ACC112 (cell line): ENCODE results near the gene RAD51D.

Experiments used
- H2AFZ ChIP-seq: fragments of 200-600 bp; sonication (generic); one replicate; pipeline ENCODE4 v1.6.0; 2017; ENCODE audit warnings: antibody characterized with exemption, low read length; ENCODE audit not compliant: unreplicated experiment
- H3K27ac ChIP-seq: fragments of 200-600 bp; sonication (generic); 2 replicates; pipeline ENCODE4 v1.5.1; 2014; ENCODE audit warnings: low read depth, mild to moderate bottlenecking, antibody characterized with exemption, low read length, moderate library complexity
- H3K27me3 ChIP-seq: fragments of 200-600 bp; sonication (generic); 2 replicates; pipeline ENCODE4 v1.6.1; 2014; ENCODE audit warnings: mild to moderate bottlenecking, antibody characterized with exemption, low read length, moderate library complexity, mixed read lengths; ENCODE audit not compliant: insufficient read depth
- H3K36me3 ChIP-seq: fragments of 200-600 bp; sonication (generic); 2 replicates; pipeline ENCODE4 v1.6.1; 2016; ENCODE audit warnings: mild to moderate bottlenecking, antibody characterized with exemption, low read length, moderate library complexity, mixed read lengths; ENCODE audit not compliant: insufficient read depth
- H3K4me1 ChIP-seq: fragments of 200-600 bp; sonication (generic); one replicate; pipeline ENCODE4 v1.6.1; 2016; ENCODE audit warnings: low read length, mixed read lengths; ENCODE audit not compliant: insufficient read depth, unreplicated experiment, control insufficient read depth
- H3K4me3 ChIP-seq: fragments of 200-600 bp; sonication (generic); 2 replicates; pipeline ENCODE4 v1.5.1; 2014; ENCODE audit warnings: mild to moderate bottlenecking, low read depth, low read length
- H3K79me2 ChIP-seq: fragments of 200-600 bp; sonication (generic); one replicate; pipeline ENCODE4 v1.6.0; 2016; ENCODE audit warnings: low read length; ENCODE audit not compliant: control insufficient read depth, unreplicated experiment, insufficient read depth

Gene RAD51D

GRCh38 chr17:35082073-35082657 lies 37.5 kb downstream of the RAD51D start:
- Histone ChIP-seq H3K27ac (peak overlapping the region; percentile 60), H3K4me1 (peaks cover 65% of the 10 kb centered on the region), H3K4me3 (no peak overlapping the region), H3K27me3 (no peaks in the 10 kb centered on the region), H3K79me2 (peaks cover 82% of the 10 kb centered on the region), H3K36me3 (no peaks in the 10 kb centered on the region), H2AFZ (no peak overlapping the region)

DNA sequence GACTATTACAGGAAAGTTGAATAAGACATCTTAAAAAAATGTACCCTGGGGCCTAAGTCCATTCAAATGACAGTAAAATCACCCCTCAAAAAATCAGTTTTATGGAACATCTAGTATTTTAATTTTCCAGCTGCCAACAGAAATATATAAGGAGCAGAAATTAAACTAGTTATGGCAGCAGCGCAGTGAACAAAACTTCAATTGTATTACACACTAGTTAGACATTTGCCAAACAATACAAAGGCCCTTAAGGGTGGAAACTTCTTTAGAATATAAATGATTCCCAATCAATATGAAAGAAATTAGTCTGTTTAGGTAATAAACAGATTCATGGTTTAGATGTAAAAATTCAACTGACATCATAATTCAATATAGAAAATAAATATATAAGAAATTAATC lies 38.0 kb downstream of the RAD51D start:
- Histone ChIP-seq H3K4me3 (no peak overlapping the region), H3K27ac (0 out of 2 replicates have a peak overlapping the region, but pooled peaks have one; percentile 60), H3K4me1 (peaks cover 60% of the 10 kb centered on the region), H3K79me2 (peaks cover 79% of the 10 kb centered on the region), H3K27me3 (no peaks in the 10 kb centered on the region), H3K36me3 (no peaks in the 10 kb centered on the region), H2AFZ (no peak overlapping the region)

- Histone ChIP-seq H2AFZ (no peak overlapping the region), H3K4me3 (no peak overlapping the region), H3K36me3 (no peaks in the 10 kb centered on the region), H3K27me3 (no peaks in the 10 kb centered on the region), H3K4me1 (peaks cover 51% of the 10 kb centered on the region), H3K27ac (peak overlapping the region; percentile 12; the same call in 1 of the 2 replicates), H3K79me2 (peaks cover 70% of the 10 kb centered on the region)
Observed at GRCh38 chr17:35080536-35080935, 39.1 kb downstream of the RAD51D start.

DNA sequence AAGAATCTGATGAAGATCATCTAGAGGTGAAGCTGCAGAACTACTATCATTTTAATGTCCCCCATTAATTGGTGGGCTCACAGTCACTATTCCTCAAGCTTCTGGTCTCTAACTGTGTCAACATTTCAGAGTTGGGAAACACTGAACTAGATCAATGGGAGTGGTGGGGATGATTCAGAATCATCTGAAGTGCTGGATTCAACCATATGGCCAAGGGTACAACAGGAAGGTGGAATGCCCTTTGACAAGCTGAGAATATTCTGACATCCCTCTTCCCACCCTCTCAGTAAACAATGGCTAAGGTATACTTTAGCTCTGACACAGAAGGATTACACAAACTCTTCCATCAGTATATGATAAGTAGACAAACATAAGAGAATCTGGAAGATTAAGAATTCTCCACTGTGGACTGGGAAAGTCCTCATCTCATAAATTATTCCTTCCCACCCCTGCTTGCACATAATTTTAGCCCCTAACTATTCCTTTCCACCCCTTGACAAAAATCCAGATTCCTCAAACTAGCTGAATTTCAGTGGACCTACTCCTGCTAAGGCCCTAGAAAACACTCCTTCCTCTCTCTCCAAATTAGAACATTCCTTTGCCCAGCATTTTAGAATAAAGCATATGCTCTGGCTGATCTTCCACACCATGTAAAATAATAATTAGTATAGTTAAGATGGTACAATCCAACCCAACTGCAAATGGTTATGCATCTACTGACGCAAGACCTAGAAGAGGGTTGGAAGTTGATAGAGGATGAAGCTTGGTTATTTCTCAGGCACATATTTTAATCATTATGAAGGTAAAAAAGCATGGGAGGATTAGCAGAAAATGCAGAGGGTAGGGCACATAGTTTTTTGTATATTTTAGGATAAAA lies 39.9 kb downstream of the RAD51D start:
- Histone ChIP-seq H3K79me2 (peaks cover 71% of the 10 kb centered on the region), H3K27me3 (no peaks in the 10 kb centered on the region), H3K4me3 (no peak overlapping the region), H3K27ac (peak overlapping the region; percentile 22; the same call in 1 of the 2 replicates), H2AFZ (no peak overlapping the region), H3K36me3 (no peaks in the 10 kb centered on the region), H3K4me1 (peaks cover 52% of the 10 kb centered on the region)

DNA sequence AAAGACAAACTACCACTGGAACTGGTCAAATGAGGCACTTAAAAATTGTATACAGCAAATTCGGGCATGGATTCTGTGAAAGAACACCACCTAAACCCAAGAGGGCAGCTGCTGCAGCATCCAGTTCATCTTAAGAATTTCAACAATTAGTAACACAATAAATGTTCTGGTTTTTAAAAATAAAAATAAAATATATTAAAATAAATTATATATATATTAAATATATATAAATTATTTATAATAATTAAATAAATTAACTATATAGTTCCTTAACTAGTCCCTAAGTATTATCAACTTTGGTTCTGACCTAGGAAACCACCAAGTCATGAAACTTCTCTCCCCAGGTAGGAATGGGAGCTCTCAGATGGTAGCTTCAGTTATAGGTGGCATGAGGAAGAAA lies 42.8 kb downstream of the RAD51D start:
- H3K4me3 ChIP-seq = no peak overlapping the region
- peaks cover 40% of the 10 kb centered on the region for H3K4me1 ChIP-seq
- no peak overlapping the region for H3K27ac ChIP-seq
- H2AFZ ChIP-seq = no peak overlapping the region
- H3K79me2 ChIP-seq = peaks cover 69% of the 10 kb centered on the region
- H3K36me3 ChIP-seq = no peaks in the 10 kb centered on the region
- H3K27me3 ChIP-seq = no peaks in the 10 kb centered on the region

GRCh38 chr17:35074711-35075707 lies 44.7 kb downstream of the RAD51D start:
- Histone ChIP-seq H3K4me1 (peaks cover 26% of the 10 kb centered on the region), H3K4me3 (peak overlapping the region; percentile 40; the same call in 1 of the 2 replicates), H2AFZ (no peak overlapping the region), H3K27me3 (no peaks in the 10 kb centered on the region), H3K27ac (no peak overlapping the region), H3K36me3 (no peaks in the 10 kb centered on the region), H3K79me2 (peaks cover 60% of the 10 kb centered on the region)

DNA sequence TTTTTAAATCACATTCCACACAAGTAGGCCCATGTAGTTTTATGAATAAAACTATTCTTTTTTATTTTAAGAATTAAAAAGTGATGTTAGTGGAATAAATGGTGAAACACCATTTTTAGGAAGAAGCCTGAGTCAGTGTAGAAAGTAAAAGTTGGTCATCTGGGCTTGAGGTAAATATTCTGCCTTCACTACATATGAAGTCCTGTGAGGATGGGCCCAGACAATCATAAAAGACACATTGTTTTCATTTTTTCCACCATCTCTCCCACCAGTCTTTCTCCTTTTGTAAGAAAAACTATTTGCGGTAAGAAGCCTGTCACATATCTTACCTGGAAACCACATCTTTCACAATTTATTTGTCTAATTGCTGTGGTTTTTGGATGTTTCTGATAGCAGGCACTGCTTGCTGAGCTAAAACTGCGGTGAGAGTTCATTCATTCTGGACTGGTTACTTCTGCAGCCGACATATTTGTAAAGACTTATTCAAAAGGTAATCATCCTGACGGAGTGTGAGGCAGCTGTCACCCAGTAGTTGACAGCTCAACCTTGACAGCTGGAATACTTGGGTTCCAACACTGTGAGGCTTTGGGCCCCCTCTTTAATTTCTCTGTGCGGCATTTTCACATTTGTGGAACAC lies 45.6 kb downstream of the RAD51D start:
- no peak overlapping the region for H3K4me3 ChIP-seq
- peaks cover 25% of the 10 kb centered on the region for H3K4me1 ChIP-seq
- peaks cover 56% of the 10 kb centered on the region for H3K79me2 ChIP-seq
- H3K36me3 ChIP-seq = no peaks in the 10 kb centered on the region
- no peak overlapping the region for H3K27ac ChIP-seq
- H2AFZ ChIP-seq = no peak overlapping the region
- no peaks in the 10 kb centered on the region for H3K27me3 ChIP-seq

DNA sequence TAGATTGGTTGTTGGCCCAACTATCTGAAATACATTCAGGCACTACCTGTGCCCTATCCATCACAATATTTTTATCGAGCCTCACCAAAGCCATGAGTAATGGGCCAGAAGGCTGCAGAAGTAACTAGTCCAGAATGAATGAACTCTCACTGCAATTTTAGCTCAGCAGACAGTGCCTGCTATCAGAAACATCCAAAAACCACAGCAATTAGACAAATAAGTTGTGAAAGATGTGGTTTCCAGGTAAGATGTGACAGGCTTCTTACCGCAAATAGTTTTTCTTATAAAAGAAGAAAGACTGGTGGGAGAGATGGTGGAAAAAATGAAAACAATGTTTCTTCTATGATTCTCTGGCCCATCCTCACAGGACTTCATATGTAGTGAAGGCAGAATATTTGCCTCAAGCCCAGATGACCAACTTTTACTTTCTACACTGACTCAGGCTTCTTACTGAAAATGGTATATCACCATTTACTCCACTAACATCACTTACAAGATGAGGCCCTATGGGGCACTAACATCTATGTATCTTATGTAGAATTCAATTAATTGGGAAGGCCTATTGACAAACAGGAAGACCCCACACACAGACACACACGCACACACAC lies 46.4 kb downstream of the RAD51D start:
- no peaks in the 10 kb centered on the region for H3K36me3 ChIP-seq
- H3K27ac ChIP-seq = no peak overlapping the region
- no peaks in the 10 kb centered on the region for H3K27me3 ChIP-seq
- peaks cover 57% of the 10 kb centered on the region for H3K79me2 ChIP-seq
- no peak overlapping the region for H2AFZ ChIP-seq
- no peak overlapping the region for H3K4me3 ChIP-seq
- H3K4me1 ChIP-seq = peaks cover 32% of the 10 kb centered on the region

DNA sequence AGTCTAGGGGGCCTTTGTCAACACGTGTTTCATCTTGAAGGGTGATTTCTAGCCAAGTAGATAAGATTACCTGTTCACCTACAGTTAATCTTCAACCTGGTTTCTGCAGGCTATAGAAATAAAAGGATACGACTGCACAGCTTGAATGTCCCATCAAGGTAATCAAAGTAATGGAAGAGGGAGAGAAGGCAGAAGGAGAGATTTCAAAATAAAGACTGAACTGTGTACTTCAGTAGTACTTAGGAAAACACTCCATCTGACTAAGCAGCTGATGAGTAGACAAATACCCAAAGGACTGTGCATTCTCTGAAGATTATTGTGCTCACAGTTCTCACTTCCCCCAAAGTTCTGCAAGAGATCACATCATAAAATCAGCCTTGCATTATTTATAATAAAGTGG lies 50.3 kb downstream of the RAD51D start:
- Histone ChIP-seq H3K4me1 (peaks cover 45% of the 10 kb centered on the region), H3K4me3 (peak overlapping the region; percentile 44; the same call in 1 of the 2 replicates), H3K27ac (peak overlapping the region; percentile 74), H3K79me2 (peaks cover 52% of the 10 kb centered on the region), H2AFZ (no peak overlapping the region), H3K36me3 (no peaks in the 10 kb centered on the region), H3K27me3 (no peaks in the 10 kb centered on the region)
